Midbrain (tissue), 1 donor: ENCODE measurements around the gene RFNG.

Experiments
- DNase-seq: peaks from one replicate; lab custom pipeline; 2025; lab: John Stamatoyannopoulos, UW

RFNG gene

GRCh38 chr17:82051776-82052637 is at the start of gene RFNG, which contains the start of gene GPS1:
Gene RFNG (minus strand): TSS chr17:82051811. CDS start chr17:82051766, 45 bp downstream.
Gene GPS1 (plus strand): TSS chr17:82051898. CDS start chr17:82051932, 34 bp downstream.
- DNase-seq: peak; percentile 86

- DNase-seq: no peak
Observed at GRCh38 chr17:82101301-82101715, 49.7 kb upstream of the RFNG start.

GRCh38 chr17:82100502-82101298 is 49.1 kb upstream of the RFNG start:
- DNase-seq: no peak

GRCh38 chr17:82098939-82099763 is 47.5 kb upstream of the RFNG start:
- DNase-seq: no peak

- DNase-seq: peak; percentile 94
Observed at GRCh38 chr17:82098169-82098938, 46.7 kb upstream of the RFNG start, which contains the start of gene FASN. Gene FASN (minus strand): TSS chr17:82098236. CDS start chr17:82096445, 1,791 bp downstream.

- no peak for DNase-seq
Observed at GRCh38 chr17:82097919-82098168, 46.2 kb upstream of the RFNG start.

- peak; percentile 22 for DNase-seq
Observed at GRCh38 chr17:82097184-82097918, 45.7 kb upstream of the RFNG start.

GRCh38 chr17:82096709-82097183 is 45.1 kb upstream of the RFNG start:
- no peak for DNase-seq

- DNase-seq: no peak
Observed at GRCh38 chr17:82095777-82096708, 44.4 kb upstream of the RFNG start.

GRCh38 chr17:82094931-82095776 is 43.5 kb upstream of the RFNG start:
- no peak for DNase-seq

GRCh38 chr17:82092995-82093751 is 41.6 kb upstream of the RFNG start:
- no peak for DNase-seq

- no peak for DNase-seq
Observed at GRCh38 chr17:82092628-82092994, 41.0 kb upstream of the RFNG start.

GRCh38 chr17:82092094-82092586 is 40.5 kb upstream of the RFNG start:
- DNase-seq: no peak

GRCh38 chr17:82091264-82092066 is 39.9 kb upstream of the RFNG start:
- DNase-seq: no peak

- no peak for DNase-seq
Observed at GRCh38 chr17:82090549-82091263, 39.1 kb upstream of the RFNG start.
